Nephron (organoid): ENCODE results near the gene EGFL6.
"Not testable (repeated sequence)": the region's sequence is repeated elsewhere in the genome, so short reads cannot be mapped to it uniquely, and the experiment has no call there.

ENCODE experiments used
- H3K27ac Mint-ChIP-seq, 3 experiments: 2 replicates each; pipeline ENCODE4 v1.8.0; 2020; ENCODE audit warnings: mixed read lengths in 3 of 3, mild to moderate bottlenecking in 2 of 3, moderate library complexity in 1 of 3
- H3K27me3 Mint-ChIP-seq: 2 replicates; pipeline ENCODE4 v1.8.0; 2021; ENCODE audit warnings: low read depth, mild to moderate bottlenecking, moderate library complexity, mixed read lengths
- H3K36me3 Mint-ChIP-seq: 2 replicates; pipeline ENCODE4 v1.8.0; 2020; ENCODE audit warnings: low read depth, mixed read lengths
- H3K4me1 Mint-ChIP-seq: 2 replicates; pipeline ENCODE4 v1.8.0; 2020; ENCODE audit warnings: mixed read lengths
- H3K4me3 Mint-ChIP-seq, 3 experiments: 2 replicates each; pipeline ENCODE4 v1.8.0; 2020; ENCODE audit warnings: mild to moderate bottlenecking in 3 of 3, mixed read lengths in 3 of 3, moderate library complexity in 2 of 3
- H3K9me3 Mint-ChIP-seq: 2 replicates; pipeline ENCODE4 v1.8.0; 2020; ENCODE audit warnings: mixed read lengths
- CTCF ChIP-seq, 3 experiments: fragments of 200-600 bp; sonication (generic); IDR thresholded peaks; one replicate each; pipeline ENCODE4 v1.5.0; 2021; ENCODE audit warnings: antibody characterized with exemption in 3 of 3; ENCODE audit not compliant: unreplicated experiment in 3 of 3

EGFL6 gene

GRCh38 chrX:13638021-13638420 is 68.6 kb downstream of the EGFL6 start:
- Mint-ChIP-seq H3K36me3 (peaks cover 9% of the 10 kb centered on the region), H3K9me3 (peaks cover 29% of the 10 kb centered on the region), H3K4me1 (no peaks in the 10 kb centered on the region), H3K27me3 (peaks cover 4% of the 10 kb centered on the region), H3K4me3 (no peak overlapping the region), H3K27ac (peak overlapping the region in 1 of 3 experiments; percentile 78)
- no peak for TF ChIP-seq CTCF (IDR thresholded peaks at IDR 0.05; ENCODE audit: unreplicated experiment in 3 of 3)

- Mint-ChIP-seq H3K36me3 (peaks cover 9% of the 10 kb centered on the region), H3K4me1 (no peaks in the 10 kb centered on the region), H3K9me3 (peaks cover 29% of the 10 kb centered on the region), H3K4me3 (no peak overlapping the region), H3K27me3 (peaks cover 4% of the 10 kb centered on the region), H3K27ac (peak overlapping the region in 2 of 3 experiments; percentile 15 to 78)
- TF ChIP-seq CTCF (IDR thresholded peaks at IDR 0.05; ENCODE audit: unreplicated experiment in 3 of 3), result no peak
These were observed 69.4 kb downstream of the EGFL6 start for GRCh38 chrX:13638826-13639225.

- H3K27ac Mint-ChIP-seq, H3K4me3 Mint-ChIP-seq, H3K27me3 Mint-ChIP-seq, H3K36me3 Mint-ChIP-seq, H3K4me1 Mint-ChIP-seq: not testable (repeated sequence)
- H3K9me3 Mint-ChIP-seq, result peaks cover 18% of the 10 kb centered on the region
These were observed 72.3 kb downstream of the EGFL6 start for GRCh38 chrX:13641684-13642083.

- peaks cover 31% of the 10 kb centered on the region for H3K4me1 Mint-ChIP-seq
- no peaks in the 10 kb centered on the region for H3K27me3 Mint-ChIP-seq
- H3K9me3 Mint-ChIP-seq, result no peaks in the 10 kb centered on the region
- TF ChIP-seq CTCF (IDR thresholded peaks at IDR 0.05; ENCODE audit: unreplicated experiment in 3 of 3), result no peak
- no peak overlapping the region for H3K4me3 Mint-ChIP-seq
- peak overlapping the region; percentile 11 to 98 (median 70) for H3K27ac Mint-ChIP-seq
- H3K36me3 Mint-ChIP-seq, result no peaks in the 10 kb centered on the region
These were observed 76.2 kb downstream of the EGFL6 start for GRCh38 chrX:13645464-13646153.

- Mint-ChIP-seq H3K36me3 (no peaks in the 10 kb centered on the region), H3K4me3 (no peak overlapping the region), H3K4me1 (peaks cover 31% of the 10 kb centered on the region), H3K9me3 (no peaks in the 10 kb centered on the region), H3K27me3 (no peaks in the 10 kb centered on the region), H3K27ac (peak overlapping the region; percentile 11 to 98 (median 70))
- peak; percentile 58 to 70 (median 59) for TF ChIP-seq CTCF (IDR thresholded peaks at IDR 0.05; ENCODE audit: unreplicated experiment in 3 of 3)
These were observed 76.8 kb downstream of the EGFL6 start for GRCh38 chrX:13646154-13646549.

- TF ChIP-seq CTCF (IDR thresholded peaks at IDR 0.05; ENCODE audit: unreplicated experiment in 3 of 3), result no peak
- H3K36me3 Mint-ChIP-seq, result no peaks in the 10 kb centered on the region
- H3K4me1 Mint-ChIP-seq, result peaks cover 36% of the 10 kb centered on the region
- H3K9me3 Mint-ChIP-seq, result no peaks in the 10 kb centered on the region
- H3K27ac Mint-ChIP-seq, result peak overlapping the region; percentile 90 to 98 (median 98)
- H3K27me3 Mint-ChIP-seq, result no peaks in the 10 kb centered on the region
- peak overlapping the region in 2 of 3 experiments; percentile 20 to 63 for H3K4me3 Mint-ChIP-seq
These were observed 78.4 kb downstream of the EGFL6 start for GRCh38 chrX:13647709-13648212.

GRCh38 chrX:13648336-13648735 is 78.9 kb downstream of the EGFL6 start:
- H3K27ac Mint-ChIP-seq, result peak overlapping the region; percentile 90 to 98 (median 98)
- not testable (repeated sequence) for H3K27me3 Mint-ChIP-seq, H3K9me3 Mint-ChIP-seq, H3K4me3 Mint-ChIP-seq, H3K36me3 Mint-ChIP-seq
- H3K4me1 Mint-ChIP-seq, result peaks cover 38% of the 10 kb centered on the region
